Loucy (cell line): Measurements from ENCODE around the gene MEF2A.

Experiments
- H2AFZ ChIP-seq: fragments of 200-600 bp; sonication (generic); 2 replicates; pipeline ENCODE4 v1.6.0; 2016; ENCODE audit warnings: antibody characterized with exemption, mild to moderate bottlenecking, low read length, moderate library complexity
- H3F3A ChIP-seq: fragments of 200-600 bp; 2 replicates; pipeline ENCODE4 v1.6.0; 2016; ENCODE audit warnings: antibody characterized with exemption, low read depth, mild to moderate bottlenecking
- H3K27me3 ChIP-seq: fragments of 200-600 bp; sonication (generic); 2 replicates; pipeline ENCODE4 v1.6.1; 2014; ENCODE audit warnings: low read length, mild to moderate bottlenecking; ENCODE audit not compliant: insufficient read depth, poor library complexity, severe bottlenecking
- H3K36me3 ChIP-seq: fragments of 200-600 bp; sonication (generic); 2 replicates; pipeline ENCODE4 v1.6.1; 2016; ENCODE audit warnings: low read length; ENCODE audit not compliant: insufficient read depth
- H3K4me1 ChIP-seq: fragments of 200-600 bp; sonication (generic); 2 replicates; pipeline ENCODE4 v1.5.1; 2014; ENCODE audit warnings: low read length, mild to moderate bottlenecking; ENCODE audit not compliant: insufficient read depth, poor library complexity, severe bottlenecking
- H3K4me2 ChIP-seq: fragments of 200-600 bp; sonication (generic); 2 replicates; pipeline ENCODE4 v1.6.0; 2014; ENCODE audit warnings: antibody characterized with exemption, low read length, low read depth, mild to moderate bottlenecking; ENCODE audit not compliant: poor library complexity, severe bottlenecking
- H3K4me3 ChIP-seq: fragments of 200-600 bp; sonication (generic); 2 replicates; pipeline ENCODE4 v1.5.1; 2014; ENCODE audit warnings: low read length, mild to moderate bottlenecking, mixed read lengths; ENCODE audit not compliant: poor library complexity, severe bottlenecking
- H3K79me2 ChIP-seq: fragments of 200-600 bp; sonication (generic); 2 replicates; pipeline ENCODE4 v1.6.1; 2014; ENCODE audit warnings: low read length; ENCODE audit not compliant: insufficient read depth
- H3K9ac ChIP-seq: fragments of 200-600 bp; sonication (generic); 2 replicates; pipeline ENCODE4 v1.6.0; 2014; ENCODE audit warnings: mild to moderate bottlenecking, low read depth, low read length, moderate library complexity; ENCODE audit not compliant: poor library complexity, severe bottlenecking
- H3K9me2 ChIP-seq: fragments of 200-600 bp; sonication (generic); replicated peaks from 2 replicates; pipeline ENCODE4 v1.6.1; 2016; ENCODE audit warnings: low read depth, low read length, mixed read lengths
- H3K9me3 ChIP-seq: fragments of 200-600 bp; sonication (generic); 2 replicates; pipeline ENCODE4 v1.6.1; 2014; ENCODE audit warnings: mild to moderate bottlenecking, antibody characterized with exemption, low read length, low read depth; ENCODE audit not compliant: insufficient read depth
- H4K20me1 ChIP-seq: fragments of 200-600 bp; sonication (generic); 2 replicates; pipeline ENCODE4 v1.6.0; 2014; ENCODE audit warnings: antibody characterized with exemption, low read length, mild to moderate bottlenecking; ENCODE audit not compliant: insufficient read depth, poor library complexity, severe bottlenecking
- CTCF ChIP-seq: fragments of 200-600 bp; sonication (generic); conservative IDR thresholded peaks from 2 replicates; pipeline ENCODE4 v1.5.1; 2014; ENCODE audit warnings: mild to moderate bottlenecking, antibody characterized with exemption, low read length
- EZH2phosphoT487 ChIP-seq: fragments of 200-600 bp; IDR thresholded peaks from 2 replicates; pipeline ENCODE4 v1.6.1; 2018; ENCODE audit warnings: antibody characterized with exemption, mild to moderate bottlenecking, moderate library complexity, borderline replicate concordance

MEF2A gene

DNA sequence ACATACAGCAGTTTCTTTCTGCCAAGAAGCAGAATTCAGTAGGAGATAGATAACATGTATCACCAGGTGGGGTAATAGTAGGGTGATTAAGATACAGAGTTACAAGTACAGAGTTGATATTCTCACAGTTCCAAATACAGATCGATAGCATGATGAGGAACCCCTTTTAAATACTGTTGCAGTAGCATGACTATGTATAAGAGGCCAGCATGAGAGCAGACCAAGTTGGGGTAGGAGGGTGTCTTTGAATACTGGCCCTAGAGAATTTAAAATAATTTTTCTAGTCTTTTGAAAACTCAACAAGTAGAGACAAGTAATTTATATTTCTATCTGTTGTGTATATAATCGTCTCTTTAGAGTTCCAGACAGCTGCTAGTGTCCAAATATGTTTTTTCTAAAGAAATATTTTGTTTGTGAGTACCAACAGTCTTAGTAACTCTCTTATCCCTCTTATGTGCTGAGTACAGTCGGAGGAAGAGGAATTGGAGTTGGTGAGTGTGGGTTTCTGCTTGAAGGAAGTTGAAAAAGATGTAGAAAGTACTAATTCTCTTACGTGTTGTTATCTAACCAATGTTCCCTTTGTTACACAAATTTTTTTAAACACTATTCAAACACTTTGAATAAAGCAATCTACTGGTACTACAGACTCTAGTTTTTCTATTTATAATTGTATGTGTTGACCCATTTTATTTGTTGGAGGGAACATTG, 137.3 kb downstream of the MEF2A start:
- Histone ChIP-seq H4K20me1 (no peaks in the 10 kb centered on the region), H3K36me3 (no peaks in the 10 kb centered on the region), H3K9me2 (no peaks in the 10 kb centered on the region), H3K9me3 (no peaks in the 10 kb centered on the region), H3K9ac (no peak overlapping the region), H3K4me1 (no peaks in the 10 kb centered on the region), H3K4me2 (no peak overlapping the region), H3F3A (no peaks in the 10 kb centered on the region), H3K79me2 (no peaks in the 10 kb centered on the region), H3K27me3 (no peaks in the 10 kb centered on the region), H2AFZ (no peak overlapping the region), H3K4me3 (no peak overlapping the region)
- TF ChIP-seq CTCF (no peak), EZH2phosphoT487 (no peak)

DNA sequence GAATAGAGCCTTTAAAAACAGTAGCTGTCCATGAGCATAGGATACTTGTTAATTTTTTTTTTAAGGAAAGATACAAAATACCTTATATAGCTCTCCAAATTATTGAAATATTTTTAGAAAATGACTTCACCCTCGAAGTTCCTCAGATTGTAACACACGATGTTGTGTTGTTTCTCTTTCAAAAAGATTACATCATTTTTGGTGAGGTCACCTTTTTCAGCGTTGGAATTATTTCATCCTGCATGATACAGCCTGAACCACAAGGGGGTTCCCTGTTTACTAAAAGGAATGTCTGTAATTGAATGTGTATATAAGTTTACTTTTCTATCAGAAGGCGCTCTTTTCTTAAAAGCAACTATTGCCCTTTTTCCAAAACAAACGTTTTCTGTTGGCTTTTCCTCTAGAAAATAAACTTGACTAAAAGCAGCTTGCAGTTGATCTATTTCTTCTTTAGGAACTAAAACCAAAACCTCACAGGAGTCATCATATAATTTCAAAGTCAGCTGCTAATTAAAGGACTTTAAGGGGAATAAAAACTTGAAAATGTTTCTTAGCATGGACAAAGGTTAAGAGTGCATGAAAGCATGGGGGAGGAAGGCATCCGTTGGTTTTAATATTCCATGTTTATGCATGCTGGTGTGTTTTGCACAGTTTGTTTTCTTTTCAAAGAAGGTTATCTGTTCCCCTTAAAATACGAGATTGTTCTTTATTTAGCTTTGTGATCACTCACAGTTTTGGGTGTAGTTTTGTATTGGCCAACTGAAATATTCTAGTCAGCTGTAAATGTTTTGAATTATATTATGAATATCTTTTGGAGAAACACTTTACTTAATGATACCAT, 138.0 kb downstream of the MEF2A start:
- no peak overlapping the region for H3K4me3 ChIP-seq
- no peaks in the 10 kb centered on the region for H3K79me2 ChIP-seq
- TF ChIP-seq EZH2phosphoT487: no peak
- TF ChIP-seq CTCF: peak; percentile 53
- no peaks in the 10 kb centered on the region for H3K27me3 ChIP-seq
- no peak overlapping the region for H2AFZ ChIP-seq
- H3K9me2 ChIP-seq: no peaks in the 10 kb centered on the region
- no peaks in the 10 kb centered on the region for H3F3A ChIP-seq
- H3K4me2 ChIP-seq: no peak overlapping the region
- no peak overlapping the region for H3K9ac ChIP-seq
- H3K4me1 ChIP-seq: no peaks in the 10 kb centered on the region
- H4K20me1 ChIP-seq: no peaks in the 10 kb centered on the region
- no peaks in the 10 kb centered on the region for H3K9me3 ChIP-seq
- no peaks in the 10 kb centered on the region for H3K36me3 ChIP-seq

- H3K9ac ChIP-seq: no peak overlapping the region
- H3K9me2 ChIP-seq: no peaks in the 10 kb centered on the region
- no peak overlapping the region for H3K4me2 ChIP-seq
- H4K20me1 ChIP-seq: no peaks in the 10 kb centered on the region
- TF ChIP-seq CTCF (peak; percentile 81), EZH2phosphoT487 (no peak)
- H2AFZ ChIP-seq: no peak overlapping the region
- no peak overlapping the region for H3K4me3 ChIP-seq
- H3K4me1 ChIP-seq: no peaks in the 10 kb centered on the region
- no peaks in the 10 kb centered on the region for H3K9me3 ChIP-seq
- H3F3A ChIP-seq: no peaks in the 10 kb centered on the region
- no peaks in the 10 kb centered on the region for H3K79me2 ChIP-seq
- H3K36me3 ChIP-seq: no peaks in the 10 kb centered on the region
- no peaks in the 10 kb centered on the region for H3K27me3 ChIP-seq
These were observed 138.7 kb downstream of the MEF2A start for GRCh38 chr15:99704444-99704838.
